ENCODE data around the gene TFDP1. TPM values are rescaled to one million over a fixed set of nuclear protein-coding genes. Genes with fewer than 3 reads are reported as not detected.

TFDP1 gene
- polyA plus RNA-seq, 10 donors = 48.5 to 79.1 (median 57.8) TPM

DNA sequence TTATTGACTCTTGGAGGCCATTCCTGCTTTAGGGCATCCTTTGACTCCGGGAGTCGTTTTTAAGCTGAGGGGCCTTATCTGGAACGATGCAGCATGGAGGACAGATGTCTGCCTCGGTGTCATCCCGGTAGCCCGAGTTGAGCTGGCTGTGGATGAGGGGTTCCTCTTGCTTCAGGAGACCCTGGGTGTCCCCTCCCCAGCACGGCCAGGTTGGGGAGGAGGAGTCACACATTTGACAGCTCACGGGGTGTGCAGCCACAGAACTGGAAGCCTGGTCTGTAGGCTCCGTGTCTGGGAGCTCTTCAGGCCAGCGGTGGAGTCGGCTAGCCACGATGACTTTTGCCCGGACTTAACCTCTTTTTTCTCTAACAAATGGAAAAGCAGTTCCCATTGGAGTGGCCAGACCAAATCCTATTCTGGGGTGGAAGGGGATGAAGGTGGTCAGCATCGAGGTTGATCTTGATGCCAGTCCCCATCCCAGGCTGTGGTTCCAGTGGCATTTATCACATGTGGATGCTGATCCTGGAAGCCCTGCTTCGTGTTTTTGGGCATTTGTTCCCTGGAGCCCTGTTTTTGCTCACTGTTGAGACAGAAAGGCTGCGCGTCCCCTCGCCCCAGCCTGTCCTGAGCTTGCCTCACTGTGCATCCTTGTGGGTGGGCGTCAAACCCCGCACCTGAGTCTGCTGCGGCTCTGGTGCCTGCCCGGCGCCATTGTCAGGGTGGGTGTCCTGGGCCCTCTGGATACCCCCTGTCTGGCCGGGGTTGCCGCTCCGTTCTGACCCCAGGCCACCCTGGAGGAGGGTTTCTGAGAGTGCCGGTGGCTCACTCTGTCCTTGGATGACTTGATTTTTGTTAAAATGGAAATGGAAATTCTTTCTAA is 12.0 kb downstream of the TFDP1 start:
- DNase-seq = no peak

GRCh38 chr13:113597391-113598080 is 13.0 kb downstream of the TFDP1 start:
- DNase-seq = no peak

- DNase-seq = no peak
These were observed 13.5 kb downstream of the TFDP1 start for GRCh38 chr13:113598081-113598410.

DNA sequence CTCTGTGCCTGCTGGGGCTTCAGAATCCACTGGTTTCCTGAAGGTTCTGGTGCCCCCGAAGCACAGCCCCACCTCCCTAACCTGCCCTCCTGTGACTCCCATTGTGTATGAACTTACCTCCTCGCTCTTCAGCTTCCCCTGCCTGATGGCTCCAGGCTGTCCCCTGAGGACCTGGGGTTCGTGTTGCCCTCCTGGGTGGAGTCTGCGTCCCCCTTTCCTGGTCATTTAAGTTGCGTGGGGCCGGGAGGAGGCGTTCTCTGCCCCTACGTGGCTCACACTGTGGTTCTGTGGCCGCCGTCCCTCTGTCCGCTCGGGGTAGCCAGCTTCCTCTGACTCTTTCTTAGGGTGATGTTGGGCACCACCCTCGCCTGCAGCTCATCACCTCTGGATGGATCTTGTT is 13.9 kb downstream of the TFDP1 start:
- no peak for DNase-seq

GRCh38 chr13:113599391-113599790 is 14.8 kb downstream of the TFDP1 start:
- no peak for DNase-seq

DNA sequence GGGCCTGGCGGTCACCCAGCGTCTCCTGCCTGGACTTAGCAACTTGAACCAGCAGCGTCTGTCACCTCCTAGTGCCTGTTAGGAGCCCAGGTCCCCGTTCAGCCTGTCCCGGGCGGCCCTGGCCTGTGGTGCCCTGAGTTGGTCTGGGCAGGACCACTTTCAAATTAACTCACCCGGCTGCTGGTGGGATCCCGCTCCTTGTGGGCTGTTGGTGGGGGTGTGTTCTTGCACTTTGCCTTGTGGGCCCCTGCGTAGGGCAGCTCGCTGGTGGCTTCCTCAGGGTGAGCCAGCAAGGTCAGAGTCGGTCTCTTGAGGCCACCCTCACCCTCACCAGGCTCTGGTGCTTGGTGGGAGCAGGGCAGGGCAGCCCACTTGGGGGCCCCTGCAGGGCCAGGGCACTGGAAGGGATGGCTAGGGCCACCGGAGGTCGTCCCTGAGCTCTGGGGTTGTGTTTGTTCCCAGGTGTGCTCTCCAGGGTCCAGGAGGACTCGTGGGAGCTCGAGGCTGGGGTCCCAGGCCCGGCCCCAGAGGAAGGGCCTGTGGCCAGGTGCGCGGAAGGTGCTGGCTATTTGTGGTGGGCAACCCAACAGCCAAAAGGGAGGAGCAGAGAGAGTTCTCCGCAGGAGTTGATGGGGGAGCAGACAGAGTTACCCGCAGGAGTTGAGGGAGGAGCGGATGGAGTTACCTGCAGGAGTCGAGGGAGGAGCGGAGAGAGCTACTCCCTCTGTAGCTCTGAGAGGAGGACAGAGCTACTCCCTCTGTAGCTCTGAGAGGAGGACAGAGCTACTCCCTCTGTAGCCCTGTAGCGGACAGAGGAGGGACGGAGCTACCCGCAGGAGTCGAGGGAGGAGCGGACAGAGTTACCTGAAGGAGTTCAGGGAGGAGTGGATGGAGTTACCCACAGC is 16.9 kb downstream of the TFDP1 start:
- DNase-seq = no peak

DNA sequence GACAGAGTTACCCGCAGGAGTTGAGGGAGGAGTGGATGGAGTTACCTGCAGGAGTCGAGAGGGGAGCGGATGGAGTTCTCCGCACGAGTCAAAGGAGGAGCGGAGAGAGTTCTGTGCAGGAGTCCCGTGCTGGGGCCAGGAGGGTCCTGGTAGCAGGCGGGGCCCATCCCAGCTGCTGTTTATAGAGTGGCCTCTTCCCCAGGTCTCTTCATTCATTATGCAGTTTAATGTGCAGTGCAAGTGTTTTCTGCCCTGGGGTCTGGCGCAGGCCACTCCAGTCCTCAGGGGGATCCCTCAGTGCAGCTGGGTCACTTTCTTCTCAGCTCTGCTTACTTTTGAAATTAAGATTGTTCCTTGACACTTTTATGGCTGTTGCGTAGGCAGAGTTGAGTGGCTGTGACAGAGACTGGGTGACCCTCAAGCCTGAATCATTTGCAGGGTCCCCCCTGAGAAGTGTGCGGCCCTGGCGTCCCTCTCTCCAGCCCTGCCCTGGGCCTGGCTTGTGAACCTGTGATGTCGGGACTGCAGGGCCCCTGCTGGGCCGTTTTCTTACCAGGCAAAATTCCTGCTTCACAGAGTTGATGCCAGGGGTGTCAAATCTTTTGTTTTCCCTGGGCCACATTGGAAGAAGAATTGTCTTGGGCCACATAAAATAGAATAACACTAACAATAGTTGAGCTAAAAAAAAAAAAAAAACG is 17.9 kb downstream of the TFDP1 start:
- DNase-seq = no peak

GRCh38 chr13:113603116-113603710 is 18.7 kb downstream of the TFDP1 start:
- no peak for DNase-seq

DNA sequence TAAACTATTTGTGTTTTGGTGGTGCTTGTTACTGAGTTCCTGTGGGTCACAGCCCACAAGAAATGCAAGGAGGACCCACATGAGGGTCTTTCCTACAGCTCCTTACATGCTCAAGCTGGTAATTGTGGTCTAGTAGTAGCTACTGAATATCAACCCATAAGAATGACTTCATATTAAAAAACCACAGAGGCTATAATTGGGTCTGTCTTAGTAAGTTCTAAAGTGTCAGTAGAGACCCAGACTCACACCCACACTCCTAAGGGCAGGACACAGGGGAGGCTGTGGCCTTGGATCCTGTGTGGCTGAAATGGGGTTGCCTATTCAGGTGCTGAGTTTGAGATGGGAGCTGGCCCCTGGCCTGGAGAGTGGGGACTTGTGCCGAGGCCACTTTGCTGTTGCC is 19.6 kb downstream of the TFDP1 start:
- DNase-seq = no peak

DNA sequence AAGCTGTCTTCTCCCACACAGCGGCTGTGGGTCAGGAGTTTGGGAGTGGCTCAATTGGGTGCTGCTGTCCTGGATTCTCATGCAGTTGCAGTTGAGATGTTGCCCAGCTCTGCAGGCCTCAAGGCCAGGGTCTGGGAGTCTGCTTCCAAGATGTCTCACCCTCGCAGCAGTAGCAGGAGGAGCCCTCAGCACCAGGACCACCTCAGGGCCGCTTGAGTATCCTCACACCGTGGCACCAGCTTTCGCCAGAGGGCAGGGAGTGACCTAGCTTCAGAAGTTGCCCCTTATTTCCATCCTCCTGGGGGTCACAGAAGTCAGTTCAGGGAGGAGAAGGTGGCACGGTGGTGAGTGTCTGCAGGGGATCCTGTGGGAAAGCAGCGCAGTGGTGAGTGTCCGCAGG is 20.9 kb downstream of the TFDP1 start:
- no peak for DNase-seq

- DNase-seq = no peak
These were observed 21.4 kb downstream of the TFDP1 start for GRCh38 chr13:113605866-113606438.

- no peak for DNase-seq
These were observed 22.7 kb downstream of the TFDP1 start for GRCh38 chr13:113607056-113607888.

DNA sequence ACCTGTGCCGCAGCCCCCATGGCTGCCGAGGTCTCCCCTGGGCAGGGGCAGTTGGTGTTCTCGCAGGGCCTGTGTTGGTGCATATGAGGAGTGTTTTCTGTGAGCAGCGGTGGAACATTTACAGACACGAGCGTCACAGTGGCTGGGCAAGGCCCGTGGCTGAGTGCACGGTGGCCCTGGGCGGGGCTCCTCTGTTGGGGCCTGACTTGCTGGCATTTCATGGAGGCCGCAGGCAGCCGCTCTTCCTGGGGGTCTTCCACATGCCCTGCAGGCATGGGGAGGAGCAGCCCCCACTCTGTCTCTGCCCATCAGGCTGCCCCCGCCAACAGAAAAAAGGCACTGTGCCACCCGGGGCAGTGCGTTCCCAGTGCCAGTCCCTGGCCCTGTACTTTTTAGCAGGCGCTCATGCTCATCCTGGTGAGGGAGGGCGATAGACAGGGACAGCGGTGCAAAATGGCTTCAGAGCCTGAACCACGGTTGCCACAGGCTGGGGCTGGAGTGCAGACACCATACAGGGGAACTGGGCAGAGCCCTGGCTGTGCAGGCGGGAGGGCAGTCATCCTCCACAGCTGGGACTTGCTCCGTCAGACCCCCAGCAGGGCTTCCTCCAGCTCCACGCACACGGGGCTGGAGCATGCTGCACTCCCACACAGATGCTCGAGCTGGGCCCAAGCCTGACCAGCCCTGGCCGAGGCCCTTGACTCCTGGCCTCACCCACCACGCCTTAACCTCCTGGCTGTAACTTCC is 23.5 kb downstream of the TFDP1 start:
- no peak for DNase-seq

DNA sequence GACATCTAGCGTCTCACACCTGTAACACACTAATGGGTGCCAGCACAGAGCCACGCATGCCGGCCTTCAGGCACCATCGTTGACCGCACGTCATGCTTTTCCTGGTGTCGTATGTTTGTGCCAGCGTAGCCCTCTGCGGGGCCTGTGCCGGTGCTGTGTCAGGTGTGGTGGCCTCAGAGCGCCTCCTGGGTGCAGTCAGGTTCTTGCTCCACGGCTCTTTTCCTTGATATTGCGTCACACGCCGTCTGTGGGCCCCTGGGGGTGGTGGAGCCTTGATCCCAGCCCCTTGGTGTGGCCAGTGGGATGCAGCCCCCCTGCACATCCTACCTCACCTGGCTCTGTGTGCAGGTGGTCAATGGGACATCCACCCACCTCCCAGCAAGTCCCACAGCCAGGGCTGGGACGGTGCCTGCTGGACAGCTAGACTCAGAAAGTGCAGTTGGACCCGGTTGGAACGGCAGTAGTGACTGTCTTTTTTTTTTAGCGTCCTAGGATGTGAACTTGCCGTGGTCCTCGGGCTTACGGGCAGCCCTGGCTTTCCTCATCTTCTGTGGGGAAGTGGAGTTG is 24.5 kb downstream of the TFDP1 start:
- no peak for DNase-seq

DNA sequence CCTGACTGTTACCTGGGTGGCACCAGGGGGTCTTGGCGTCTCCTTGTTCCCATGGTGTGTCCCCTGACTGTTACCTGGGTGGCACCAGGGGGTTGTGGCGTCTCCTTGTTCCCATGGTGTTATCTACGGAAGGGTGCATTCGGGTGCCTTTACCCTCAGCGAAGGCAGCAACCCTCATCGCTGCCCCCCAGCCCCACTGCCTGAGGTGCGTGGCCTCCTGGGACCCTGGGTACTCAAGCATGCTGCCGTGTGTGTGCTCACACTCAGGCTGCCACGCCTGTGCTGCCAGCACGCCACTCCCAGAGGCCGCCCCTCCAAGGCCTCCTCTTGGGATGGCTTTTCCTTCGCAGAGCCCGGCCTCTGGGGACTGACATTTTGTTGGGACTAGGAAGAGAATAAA is 25.1 kb downstream of the TFDP1 start:
- DNase-seq = no peak

GRCh38 chr13:113610266-113610665 is 25.7 kb downstream of the TFDP1 start:
- DNase-seq = no peak

GRCh38 chr13:113611996-113612395 is 27.4 kb downstream of the TFDP1 start:
- DNase-seq = no peak

- DNase-seq = no peak
These were observed 28.1 kb downstream of the TFDP1 start for GRCh38 chr13:113612607-113613006.
